GM12873 (cell line): Measurements from ENCODE around the gene BCHE.

ENCODE experiments used
- CTCF ChIP-seq: IDR thresholded peaks from 2 replicates; pipeline ENCODE4 v1.5.1; 2012; ENCODE audit warnings: low read depth, mild to moderate bottlenecking, moderate library complexity, low read length, control low read depth; ENCODE audit not compliant: insufficient read depth; ENCODE audit errors: missing control alignments

Gene BCHE

GRCh38 chr3:165799026-165799425, 38.2 kb downstream of the BCHE start:
- TF ChIP-seq CTCF, result no peak

GRCh38 chr3:165797551-165797950, 39.7 kb downstream of the BCHE start:
- no peak for TF ChIP-seq CTCF

- no peak for TF ChIP-seq CTCF
These were observed 40.5 kb downstream of the BCHE start for GRCh38 chr3:165796701-165797100.

- no peak for TF ChIP-seq CTCF
These were observed 48.7 kb downstream of the BCHE start for GRCh38 chr3:165788531-165788930.

GRCh38 chr3:165786013-165786412, 51.2 kb downstream of the BCHE start:
- TF ChIP-seq CTCF, result no peak

- TF ChIP-seq CTCF, result no peak
These were observed 52.9 kb downstream of the BCHE start for GRCh38 chr3:165784337-165784736.

GRCh38 chr3:165783383-165783782, 53.8 kb downstream of the BCHE start:
- no peak for TF ChIP-seq CTCF
